Hematopoietic multipotent progenitor cell treated with erythropoietin and hydrocortisone succinate and interleukin-3 and kit ligand, for 4 days (in vitro differentiated cells): Measurements from ENCODE around the gene KIFC1.

Source experiments
- DNase-seq: peaks from one replicate; pipeline ENCODE4 v3.0.0-alpha.2; 2015

KIFC1 gene

DNA sequence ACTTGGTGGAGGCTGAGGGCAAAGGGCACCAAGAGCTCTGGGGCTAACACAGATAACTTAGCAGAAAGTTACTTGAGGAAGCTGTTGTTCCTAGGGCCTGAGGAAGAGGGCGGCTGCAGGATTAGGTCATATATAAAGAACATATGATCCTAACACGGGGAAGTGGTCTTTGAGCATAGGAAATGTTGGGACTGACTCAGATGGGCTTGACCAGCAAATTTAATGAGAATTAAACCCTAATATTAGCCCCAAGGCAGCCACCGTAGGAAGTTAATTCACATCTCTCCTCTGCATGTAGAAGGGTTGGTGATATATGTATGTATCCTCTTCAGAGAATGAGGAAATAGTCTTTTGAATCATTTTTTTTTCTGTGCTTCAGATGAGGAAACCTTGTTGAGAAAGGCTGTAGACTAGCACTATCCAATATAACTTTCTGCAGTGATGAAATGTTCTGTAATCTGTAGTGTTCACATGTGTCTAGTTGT is 53.5 kb downstream of the KIFC1 start:
- DNase-seq = peak; percentile 39

DNA sequence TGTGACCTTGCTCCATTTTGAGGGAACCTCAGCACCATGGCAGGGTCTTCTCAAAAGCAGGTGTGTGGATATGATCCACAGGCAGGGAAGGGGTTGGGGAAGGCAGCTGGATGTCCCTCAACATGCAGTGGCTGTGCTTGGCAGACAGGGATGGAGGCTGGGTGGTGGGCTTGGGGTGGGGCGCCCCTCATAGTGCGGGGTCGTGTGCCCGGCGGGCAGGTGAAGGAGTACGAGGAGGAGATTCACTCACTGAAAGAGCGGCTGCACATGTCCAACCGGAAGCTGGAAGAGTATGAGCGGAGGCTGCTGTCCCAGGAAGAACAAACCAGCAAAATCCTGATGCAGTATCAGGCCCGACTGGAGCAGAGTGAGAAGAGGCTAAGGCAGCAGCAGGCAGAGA is 54.7 kb downstream of the KIFC1 start:
- DNase-seq = no peak

DNA sequence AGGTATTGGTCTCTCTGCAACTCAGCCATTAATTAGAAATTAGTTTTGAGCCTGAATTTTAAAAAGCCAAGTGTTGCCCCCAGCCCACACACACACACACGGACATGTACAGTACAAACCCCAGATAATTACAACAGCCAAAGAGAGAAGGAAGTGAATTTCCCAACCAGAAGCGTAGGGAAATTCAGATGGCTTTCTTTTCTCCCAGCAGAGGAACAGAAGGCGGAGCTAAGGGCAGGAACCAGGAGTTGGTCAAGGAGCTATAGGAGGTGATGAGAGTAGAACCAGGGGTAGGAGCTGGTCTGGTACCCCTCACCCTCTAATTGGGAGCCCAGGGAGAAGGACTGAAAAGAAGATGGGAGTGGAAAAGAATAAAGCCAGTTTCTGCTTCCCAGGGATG is 58.8 kb downstream of the KIFC1 start:
- no peak for DNase-seq

DNA sequence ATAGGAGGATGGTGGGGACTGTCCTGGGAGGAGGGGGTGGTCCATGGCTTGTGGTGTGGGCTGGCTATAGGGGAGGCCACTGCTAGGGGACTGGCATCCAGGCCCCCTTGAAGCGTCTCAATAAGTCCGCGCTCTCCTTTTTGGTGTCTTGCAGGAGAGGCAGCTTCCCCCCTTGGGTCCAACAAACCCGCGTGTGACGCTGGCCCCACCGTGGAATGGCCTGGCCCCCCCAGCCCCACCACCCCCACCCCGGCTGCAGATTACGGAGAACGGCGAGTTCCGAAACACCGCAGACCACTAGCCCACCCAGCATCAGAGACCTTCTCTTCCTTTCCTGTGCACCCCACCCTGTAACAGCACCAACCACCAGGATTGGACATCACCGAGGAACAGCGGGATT is 60.0 kb downstream of the KIFC1 start:
- no peak for DNase-seq

DNA sequence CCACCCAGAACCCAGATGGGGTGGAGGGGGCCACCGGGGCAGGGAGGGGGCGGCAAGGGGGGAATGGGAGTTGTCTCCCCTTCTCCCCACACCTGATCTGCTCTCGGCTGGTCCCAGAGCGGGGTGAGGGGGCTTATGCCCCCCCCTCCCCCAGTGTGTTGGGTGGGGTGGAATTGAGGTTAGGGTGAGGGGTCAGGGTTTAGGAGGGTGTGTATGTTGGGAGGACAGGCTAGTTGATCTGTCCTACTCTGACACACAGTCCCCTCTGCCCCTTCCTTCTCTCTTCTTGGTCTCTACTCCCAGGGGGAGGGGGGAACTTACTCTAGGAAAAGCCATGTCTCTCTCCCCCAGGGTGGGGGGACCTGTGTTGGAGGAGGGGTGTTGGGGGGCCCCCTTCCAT is 60.9 kb downstream of the KIFC1 start:
- no peak for DNase-seq

DNA sequence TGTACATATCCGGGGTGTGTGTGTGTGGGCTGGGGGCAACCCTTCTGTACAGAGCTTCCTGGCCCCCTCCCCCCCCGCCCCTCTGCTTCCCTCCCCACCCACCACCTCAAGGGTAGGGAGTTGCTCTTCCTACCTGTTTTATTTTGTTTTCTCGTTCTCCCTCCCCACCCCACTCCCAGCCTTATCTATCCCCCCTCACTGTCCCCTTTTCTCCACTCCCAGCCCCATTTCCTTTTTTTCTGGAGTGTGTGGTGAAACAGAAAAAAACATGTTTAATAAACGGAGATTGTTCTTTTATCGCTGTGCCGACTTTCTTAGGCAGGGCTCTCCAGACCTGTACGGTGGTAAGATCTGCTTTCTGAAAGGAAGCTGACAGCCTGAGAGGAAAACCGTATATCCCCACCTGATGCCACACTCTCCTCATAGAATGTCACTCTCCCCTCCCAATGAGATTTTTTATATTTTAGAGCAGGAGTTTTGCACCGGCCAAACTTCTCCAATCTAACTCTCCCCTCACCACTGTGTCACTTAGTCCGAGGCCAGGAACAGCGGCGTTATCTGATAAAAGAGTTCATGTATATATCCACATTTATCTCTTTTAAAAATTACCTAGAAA is 61.9 kb downstream of the KIFC1 start:
- peak; percentile 59 for DNase-seq

DNA sequence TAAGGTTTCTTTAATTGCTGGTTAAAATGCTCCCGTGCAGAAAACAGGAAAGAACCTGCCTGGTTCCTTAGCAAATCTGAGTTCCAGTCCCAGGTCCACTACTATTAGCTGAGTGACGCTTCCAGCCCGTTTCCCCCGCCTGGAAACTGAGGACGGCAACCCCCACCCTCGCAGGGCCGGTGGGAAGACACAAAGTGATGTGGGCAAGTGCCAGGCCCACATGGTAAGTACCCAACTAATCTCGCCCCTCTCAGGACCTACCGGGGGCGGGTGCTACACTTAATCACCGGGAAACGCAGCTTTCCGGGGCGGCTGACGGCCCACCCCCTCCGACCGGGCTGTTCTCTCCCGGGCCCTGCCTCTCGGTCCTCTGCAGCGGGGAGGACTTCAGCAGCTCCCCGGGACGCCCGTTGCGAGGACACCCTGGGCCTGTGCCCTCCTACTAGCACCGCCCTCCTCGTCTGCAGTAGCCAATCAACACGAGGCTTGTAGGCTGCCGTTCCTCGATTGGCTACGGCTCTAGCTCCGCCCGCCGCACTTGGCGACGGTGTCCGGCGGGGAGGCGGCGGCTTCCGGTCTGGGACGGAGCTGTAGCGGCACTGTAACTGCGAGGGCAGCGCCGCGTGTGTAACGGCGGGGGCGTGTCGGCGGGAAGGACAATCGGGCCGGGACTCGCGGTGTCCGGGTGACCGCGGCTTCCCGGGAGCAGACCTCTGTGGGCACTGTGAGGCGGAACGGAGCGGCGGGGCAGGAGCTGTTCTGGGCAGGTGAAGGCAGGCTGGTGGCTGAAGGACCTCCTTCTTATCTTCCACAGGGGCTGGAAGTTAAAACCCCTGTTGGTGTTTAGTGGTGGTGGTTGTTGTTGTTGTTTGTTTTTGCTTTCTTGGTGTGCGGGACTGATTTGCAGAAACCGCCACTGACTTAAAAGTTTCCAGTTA is 62.7 kb downstream of the KIFC1 start, which contains the start of gene ZBTB9:
Gene ZBTB9 (plus strand): TSS at position 568 of the 938 bp plus-strand sequence. CDS start 525 bp downstream, outside the sequence.
- peak; percentile 98 for DNase-seq

DNA sequence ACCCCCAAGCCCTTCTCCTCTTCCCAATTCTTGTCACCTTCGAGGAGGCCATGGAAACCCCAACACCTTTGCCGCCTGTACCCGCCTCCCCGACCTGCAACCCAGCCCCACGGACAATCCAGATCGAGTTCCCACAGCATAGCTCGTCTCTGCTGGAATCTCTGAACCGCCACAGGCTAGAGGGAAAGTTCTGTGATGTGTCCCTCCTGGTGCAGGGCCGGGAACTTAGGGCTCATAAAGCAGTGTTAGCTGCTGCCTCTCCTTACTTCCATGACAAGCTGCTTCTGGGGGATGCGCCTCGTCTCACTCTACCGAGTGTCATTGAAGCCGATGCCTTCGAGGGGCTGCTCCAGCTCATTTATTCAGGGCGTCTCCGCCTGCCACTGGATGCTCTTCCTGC is 63.4 kb downstream of the KIFC1 start:
- DNase-seq = no peak

DNA sequence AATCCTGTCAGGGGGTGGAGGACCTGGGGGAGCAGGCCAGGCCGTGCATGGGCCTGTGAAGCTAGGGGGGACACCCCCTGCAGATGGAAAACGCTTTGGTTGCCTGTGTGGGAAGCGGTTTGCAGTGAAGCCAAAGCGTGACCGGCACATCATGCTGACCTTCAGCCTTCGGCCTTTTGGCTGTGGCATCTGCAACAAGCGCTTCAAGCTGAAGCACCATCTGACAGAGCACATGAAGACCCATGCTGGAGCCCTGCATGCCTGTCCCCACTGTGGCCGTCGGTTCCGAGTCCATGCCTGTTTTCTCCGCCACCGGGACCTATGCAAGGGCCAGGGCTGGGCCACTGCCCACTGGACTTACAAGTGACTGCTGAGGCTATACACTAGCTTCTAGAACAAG is 64.5 kb downstream of the KIFC1 start:
- DNase-seq = no peak

DNA sequence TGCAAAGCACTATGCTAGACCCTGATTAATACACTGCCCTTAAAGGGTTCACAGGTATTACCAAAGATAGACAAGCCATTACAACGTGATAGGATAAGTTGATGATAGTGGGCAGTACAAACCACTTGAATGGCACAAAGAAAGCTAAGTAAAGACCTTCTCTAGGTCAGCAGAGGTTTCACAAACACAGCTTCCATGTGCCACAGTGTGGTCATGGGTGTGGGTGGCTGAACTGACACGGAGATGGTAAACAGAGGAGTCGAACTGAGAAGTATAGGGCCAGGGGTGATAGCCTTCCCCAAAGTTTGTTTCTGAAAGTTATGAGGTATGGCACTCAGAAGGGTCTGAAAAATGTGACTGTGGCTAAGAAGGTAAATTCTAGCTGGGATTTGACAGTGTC is 67.1 kb downstream of the KIFC1 start:
- DNase-seq = no peak

DNA sequence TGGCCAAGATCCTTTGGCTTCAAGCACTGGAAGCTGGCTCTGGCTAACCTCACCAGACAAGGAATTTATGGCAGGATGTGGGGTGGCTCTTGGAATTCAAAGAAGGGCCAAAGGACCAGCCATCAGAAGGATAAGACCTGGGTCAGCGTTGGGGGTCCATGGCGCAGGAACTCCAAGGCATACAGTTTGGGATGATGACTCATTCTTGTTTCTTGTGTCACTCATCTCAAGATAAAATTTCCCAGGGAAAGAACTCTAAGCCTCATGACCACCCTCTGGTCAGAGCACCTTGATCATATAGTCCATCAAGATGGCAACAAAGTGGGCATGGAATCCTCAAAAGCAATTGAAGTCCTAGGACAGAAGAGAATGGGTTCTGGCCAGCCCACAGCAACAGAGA is 67.6 kb downstream of the KIFC1 start:
- DNase-seq = no peak
